IPS-18a (cell line): ENCODE results near the gene EYS.

Experiments
- H3K27ac ChIP-seq: one replicate; pipeline ENCODE4 v1.5.1; 2013; ENCODE audit warnings: low read length
- H3K27me3 ChIP-seq: one replicate; pipeline ENCODE4 v1.6.1; 2013; ENCODE audit warnings: mild to moderate bottlenecking, low read length; ENCODE audit not compliant: control insufficient read depth, insufficient read depth
- H3K36me3 ChIP-seq: one replicate; pipeline ENCODE4 v1.6.1; 2013; ENCODE audit warnings: low read depth, low read length; ENCODE audit not compliant: control insufficient read depth
- H3K4me1 ChIP-seq: one replicate; pipeline ENCODE4 v1.6.1; 2013; ENCODE audit warnings: low read depth, low read length; ENCODE audit not compliant: control insufficient read depth
- H3K4me3 ChIP-seq: one replicate; pipeline ENCODE4 v1.5.1; 2013; ENCODE audit warnings: low read length
- H3K9ac ChIP-seq: one replicate; pipeline ENCODE4 v1.6.1; 2013; ENCODE audit warnings: mild to moderate bottlenecking, low read length, moderate library complexity
- H3K9me3 ChIP-seq: one replicate; pipeline ENCODE4 v1.6.1; 2013; ENCODE audit warnings: low read depth, low read length; ENCODE audit not compliant: control insufficient read depth

EYS gene

GRCh38 chr6:63886341-63886740, 1820.7 kb downstream of the EYS start:
- H3K9ac ChIP-seq = no peak overlapping the region
- H3K27ac ChIP-seq = no peak overlapping the region
- H3K9me3 ChIP-seq = no peaks in the 10 kb centered on the region
- no peaks in the 10 kb centered on the region for H3K36me3 ChIP-seq
- H3K4me3 ChIP-seq = no peak overlapping the region
- no peaks in the 10 kb centered on the region for H3K27me3 ChIP-seq
- no peaks in the 10 kb centered on the region for H3K4me1 ChIP-seq

- Histone ChIP-seq H3K4me3 (no peak overlapping the region), H3K27ac (no peak overlapping the region), H3K9me3 (peaks cover 4% of the 10 kb centered on the region), H3K27me3 (no peaks in the 10 kb centered on the region), H3K9ac (no peak overlapping the region), H3K36me3 (no peaks in the 10 kb centered on the region), H3K4me1 (no peaks in the 10 kb centered on the region)
Measured at GRCh38 chr6:63883597-63883996, 1823.4 kb downstream of the EYS start.

GRCh38 chr6:63882208-63882607, 1824.8 kb downstream of the EYS start:
- H3K9ac ChIP-seq = no peak overlapping the region

GRCh38 chr6:63881791-63882190, 1825.2 kb downstream of the EYS start:
- no peaks in the 10 kb centered on the region for H3K4me1 ChIP-seq
- no peak overlapping the region for H3K4me3 ChIP-seq
- peaks cover 6% of the 10 kb centered on the region for H3K9me3 ChIP-seq
- H3K27me3 ChIP-seq = no peaks in the 10 kb centered on the region
- no peak overlapping the region for H3K27ac ChIP-seq
- no peaks in the 10 kb centered on the region for H3K36me3 ChIP-seq
- H3K9ac ChIP-seq = no peak overlapping the region

More at GRCh38 chr6:63882208-63882607, 1824.8 kb downstream of the EYS start:
- Histone ChIP-seq H3K9me3 (peaks cover 6% of the 10 kb centered on the region), H3K27ac (no peak overlapping the region), H3K27me3 (no peaks in the 10 kb centered on the region), H3K4me1 (no peaks in the 10 kb centered on the region), H3K4me3 (no peak overlapping the region), H3K36me3 (no peaks in the 10 kb centered on the region)

- no peak overlapping the region for H3K27ac ChIP-seq
- H3K9ac ChIP-seq = no peak overlapping the region
- H3K4me1 ChIP-seq = no peaks in the 10 kb centered on the region
- H3K27me3 ChIP-seq = no peaks in the 10 kb centered on the region
- H3K36me3 ChIP-seq = no peaks in the 10 kb centered on the region
- no peaks in the 10 kb centered on the region for H3K9me3 ChIP-seq
- H3K4me3 ChIP-seq = no peak overlapping the region
Measured at GRCh38 chr6:63872233-63872632, 1834.8 kb downstream of the EYS start.

- Histone ChIP-seq H3K9me3 (no peaks in the 10 kb centered on the region), H3K9ac (no peak overlapping the region), H3K27ac (no peak overlapping the region)
Measured at GRCh38 chr6:63868351-63868750, 1838.7 kb downstream of the EYS start.

GRCh38 chr6:63864671-63865318, 1842.2 kb downstream of the EYS start:
- H3K36me3 ChIP-seq = no peaks in the 10 kb centered on the region
- no peaks in the 10 kb centered on the region for H3K4me1 ChIP-seq
- no peaks in the 10 kb centered on the region for H3K27me3 ChIP-seq
- H3K4me3 ChIP-seq = no peak overlapping the region
- no peak overlapping the region for H3K9ac ChIP-seq
- H3K9me3 ChIP-seq = no peaks in the 10 kb centered on the region
- no peak overlapping the region for H3K27ac ChIP-seq

More at GRCh38 chr6:63868351-63868750, 1838.7 kb downstream of the EYS start:
- Histone ChIP-seq H3K4me3 (no peak overlapping the region), H3K27me3 (no peaks in the 10 kb centered on the region), H3K36me3 (no peaks in the 10 kb centered on the region), H3K4me1 (no peaks in the 10 kb centered on the region)

GRCh38 chr6:63864061-63864460, 1843.0 kb downstream of the EYS start:
- no peaks in the 10 kb centered on the region for H3K4me1 ChIP-seq
- H3K4me3 ChIP-seq = no peak overlapping the region
- H3K9ac ChIP-seq = no peak overlapping the region
- no peaks in the 10 kb centered on the region for H3K9me3 ChIP-seq
- H3K27me3 ChIP-seq = no peaks in the 10 kb centered on the region
- H3K27ac ChIP-seq = no peak overlapping the region
- H3K36me3 ChIP-seq = no peaks in the 10 kb centered on the region

- Histone ChIP-seq H3K27ac (no peak overlapping the region), H3K9me3 (no peaks in the 10 kb centered on the region), H3K27me3 (no peaks in the 10 kb centered on the region), H3K9ac (no peak overlapping the region), H3K4me3 (no peak overlapping the region), H3K36me3 (no peaks in the 10 kb centered on the region), H3K4me1 (no peaks in the 10 kb centered on the region)
Measured at GRCh38 chr6:63862486-63863198, 1844.4 kb downstream of the EYS start.

GRCh38 chr6:63859528-63859927, 1847.5 kb downstream of the EYS start:
- Histone ChIP-seq H3K4me1 (no peaks in the 10 kb centered on the region), H3K27ac (no peak overlapping the region), H3K36me3 (no peaks in the 10 kb centered on the region), H3K27me3 (no peaks in the 10 kb centered on the region), H3K9ac (no peak overlapping the region), H3K9me3 (no peaks in the 10 kb centered on the region), H3K4me3 (no peak overlapping the region)

GRCh38 chr6:63858691-63859090, 1848.3 kb downstream of the EYS start:
- no peak overlapping the region for H3K9ac ChIP-seq
- no peak overlapping the region for H3K27ac ChIP-seq
- H3K27me3 ChIP-seq = no peaks in the 10 kb centered on the region
- no peaks in the 10 kb centered on the region for H3K4me1 ChIP-seq
- no peaks in the 10 kb centered on the region for H3K9me3 ChIP-seq
- H3K4me3 ChIP-seq = no peak overlapping the region
- no peaks in the 10 kb centered on the region for H3K36me3 ChIP-seq

GRCh38 chr6:63856271-63856670, 1850.8 kb downstream of the EYS start:
- H3K27ac ChIP-seq = no peak overlapping the region
- no peaks in the 10 kb centered on the region for H3K9me3 ChIP-seq
- H3K9ac ChIP-seq = no peak overlapping the region
- H3K27me3 ChIP-seq = no peaks in the 10 kb centered on the region
- no peaks in the 10 kb centered on the region for H3K4me1 ChIP-seq
- no peaks in the 10 kb centered on the region for H3K36me3 ChIP-seq
- H3K4me3 ChIP-seq = no peak overlapping the region
